Adipocyte (in vitro differentiated cells): Measurements from ENCODE around the gene FOLR3.
"Not testable (repeated sequence)": the region's sequence is repeated elsewhere in the genome, so short reads cannot be mapped to it uniquely, and the experiment has no call there.

ENCODE experiments used
- DNase-seq: peaks from one replicate; pipeline ENCODE4 v3.0.0-alpha.2; 2015; ENCODE audit warnings: low read depth
- H3K27me3 ChIP-seq: replicated peaks from 2 replicates; pipeline ENCODE4 v1.7.0; 2013; ENCODE audit warnings: mild to moderate bottlenecking, low read length, moderate library complexity; ENCODE audit not compliant: control insufficient read depth, insufficient read depth
- H3K36me3 ChIP-seq: 2 replicates; pipeline ENCODE4 v1.7.0; 2013; ENCODE audit warnings: low read length, mild to moderate bottlenecking, moderate library complexity; ENCODE audit not compliant: control insufficient read depth, insufficient read depth, severe bottlenecking
- H3K4me1 ChIP-seq: 2 replicates; pipeline ENCODE4 v1.7.0; 2013; ENCODE audit warnings: mild to moderate bottlenecking, low read length, moderate library complexity; ENCODE audit not compliant: control insufficient read depth, insufficient read depth
- H3K4me3 ChIP-seq: 2 replicates; pipeline ENCODE4 v1.7.0; 2013; ENCODE audit warnings: mild to moderate bottlenecking, low read length, moderate library complexity
- H3K9ac ChIP-seq: 2 replicates; pipeline ENCODE4 v1.7.0; 2013; ENCODE audit warnings: mild to moderate bottlenecking, low read length, moderate library complexity
- H3K9me3 ChIP-seq: 2 replicates; pipeline ENCODE4 v1.7.0; 2013; ENCODE audit warnings: mild to moderate bottlenecking, low read length, moderate library complexity; ENCODE audit not compliant: control insufficient read depth

FOLR3 gene

DNA sequence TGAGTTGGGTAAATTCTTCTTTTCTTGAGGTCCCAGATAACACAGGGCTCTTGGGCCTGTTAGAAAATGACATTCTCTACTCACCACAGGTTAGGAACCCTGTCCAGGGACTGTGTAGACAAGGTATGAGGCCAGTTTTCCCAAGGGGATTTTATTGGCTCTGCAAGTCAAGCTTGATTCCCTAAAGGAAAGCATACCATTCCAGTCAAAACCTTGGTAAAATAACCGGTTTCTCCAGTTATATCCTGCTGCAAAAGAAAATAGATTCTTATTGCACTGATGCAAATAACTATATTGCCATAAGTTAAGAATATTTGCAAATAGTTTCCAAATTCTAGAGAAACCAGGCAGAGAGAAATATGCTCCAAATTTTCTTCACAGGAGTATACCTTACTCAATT lies 9.6 kb upstream of the FOLR3 start:
- DNase-seq = no peak
- Histone ChIP-seq H3K9ac (no peak overlapping the region), H3K27me3 (no peaks in the 10 kb centered on the region), H3K4me1 (no peaks in the 10 kb centered on the region), H3K4me3 (no peak overlapping the region), H3K36me3 (no peaks in the 10 kb centered on the region), H3K9me3 (peaks cover 7% of the 10 kb centered on the region)

DNA sequence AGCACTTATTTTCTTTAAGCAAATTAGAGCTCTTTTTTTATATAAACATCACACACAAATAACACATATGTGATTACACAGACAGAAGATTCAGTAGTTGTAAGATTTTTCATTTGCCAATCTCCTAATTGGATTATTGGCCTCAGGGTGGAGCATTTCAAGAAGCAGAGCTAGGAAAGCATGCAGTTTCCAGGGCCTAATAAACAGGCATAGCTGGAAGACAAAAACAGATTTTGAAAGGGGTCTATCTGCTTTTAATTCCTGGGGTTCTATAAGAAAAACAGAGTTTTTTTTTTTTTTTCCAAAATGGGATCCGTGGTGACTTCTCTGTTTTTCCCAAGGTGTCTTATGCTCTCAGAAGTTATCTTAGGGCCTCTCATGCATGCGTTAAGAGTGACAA lies 7.6 kb upstream of the FOLR3 start:
- H3K9ac ChIP-seq = no peak overlapping the region
- no peaks in the 10 kb centered on the region for H3K27me3 ChIP-seq
- H3K4me1 ChIP-seq = peaks cover 2% of the 10 kb centered on the region
- peaks cover 7% of the 10 kb centered on the region for H3K9me3 ChIP-seq
- H3K36me3 ChIP-seq = no peaks in the 10 kb centered on the region
- H3K4me3 ChIP-seq = no peak overlapping the region
- DNase-seq = no peak

- H3K9ac ChIP-seq = no peak overlapping the region
- DNase-seq = no peak
- H3K4me3 ChIP-seq = no peak overlapping the region
- no peaks in the 10 kb centered on the region for H3K27me3 ChIP-seq
- H3K36me3 ChIP-seq = no peaks in the 10 kb centered on the region
- peaks cover 5% of the 10 kb centered on the region for H3K4me1 ChIP-seq
- H3K9me3 ChIP-seq = peaks cover 7% of the 10 kb centered on the region
Measured at GRCh38 chr11:72129381-72129780, 6.1 kb upstream of the FOLR3 start.

DNA sequence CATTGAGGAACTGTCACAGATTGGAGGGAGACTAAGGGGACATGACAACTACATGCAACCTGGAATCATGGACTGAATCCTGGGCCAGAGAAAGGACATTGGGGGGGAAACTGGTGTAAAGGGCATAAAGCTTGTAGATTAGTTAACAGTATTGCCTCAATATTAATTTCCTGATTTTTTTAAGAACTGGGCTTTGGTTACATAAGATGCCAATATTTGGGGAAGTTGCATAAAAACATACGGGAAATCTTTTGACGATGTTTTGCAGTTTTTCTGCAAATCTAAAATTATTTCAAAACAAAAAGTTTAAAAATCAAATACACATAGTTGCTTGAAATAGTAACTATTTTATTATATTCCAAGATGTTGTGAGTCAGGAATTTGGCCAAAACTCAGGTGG lies 2.9 kb upstream of the FOLR3 start:
- H3K4me3 ChIP-seq = no peak overlapping the region
- no peak for DNase-seq
- H3K27me3 ChIP-seq = no peaks in the 10 kb centered on the region
- H3K36me3 ChIP-seq = no peaks in the 10 kb centered on the region
- H3K9me3 ChIP-seq = peaks cover 7% of the 10 kb centered on the region
- H3K4me1 ChIP-seq = peaks cover 5% of the 10 kb centered on the region
- no peak overlapping the region for H3K9ac ChIP-seq

DNA sequence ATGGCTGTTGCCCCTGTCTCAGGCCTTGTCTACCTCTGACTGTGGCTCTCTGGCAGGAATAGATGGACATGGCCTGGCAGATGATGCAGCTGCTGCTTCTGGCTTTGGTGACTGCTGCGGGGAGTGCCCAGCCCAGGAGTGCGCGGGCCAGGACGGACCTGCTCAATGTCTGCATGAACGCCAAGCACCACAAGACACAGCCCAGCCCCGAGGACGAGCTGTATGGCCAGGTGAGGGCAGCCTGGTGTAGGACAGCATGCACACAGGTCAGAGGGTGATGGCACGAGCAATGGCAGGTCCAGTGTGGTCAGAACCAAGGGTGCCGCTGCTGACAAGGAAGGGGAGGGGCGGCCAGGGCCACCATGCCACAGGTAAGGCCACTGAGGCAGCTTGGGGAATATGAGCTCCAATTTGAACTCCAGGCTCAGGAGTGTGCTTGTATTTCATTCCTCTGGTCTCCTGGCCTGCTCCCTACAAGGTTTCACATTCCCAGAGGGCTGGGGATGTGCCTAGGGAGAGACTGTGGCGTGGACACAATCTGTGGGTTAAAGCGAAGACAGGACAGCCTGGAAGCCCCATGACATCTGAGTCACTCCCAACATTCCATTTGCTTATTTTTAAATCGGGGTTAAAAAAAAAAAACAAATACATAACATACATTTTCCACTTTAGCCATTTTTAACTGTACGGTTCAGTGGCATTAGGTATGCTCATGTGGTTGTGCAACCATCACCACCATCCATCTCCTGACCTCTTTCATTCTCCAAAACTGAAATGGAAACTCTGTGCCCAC lies 562 bp downstream of the FOLR3 start:
- peaks cover 17% of the 10 kb centered on the region for H3K4me1 ChIP-seq
- no peaks in the 10 kb centered on the region for H3K9me3 ChIP-seq
- H3K27me3 ChIP-seq = no peaks in the 10 kb centered on the region
- no peak overlapping the region for H3K4me3 ChIP-seq
- no peaks in the 10 kb centered on the region for H3K36me3 ChIP-seq
- no peak for DNase-seq
- H3K9ac ChIP-seq = no peak overlapping the region

GRCh38 chr11:72136684-72137262 lies 1.2 kb downstream of the FOLR3 start:
- DNase-seq = no peak
- Histone ChIP-seq H3K27me3 (no peaks in the 10 kb centered on the region), H3K9ac (no peak overlapping the region), H3K4me3 (no peak overlapping the region), H3K36me3 (no peaks in the 10 kb centered on the region), H3K9me3 (no peaks in the 10 kb centered on the region), H3K4me1 (peaks cover 22% of the 10 kb centered on the region)

DNA sequence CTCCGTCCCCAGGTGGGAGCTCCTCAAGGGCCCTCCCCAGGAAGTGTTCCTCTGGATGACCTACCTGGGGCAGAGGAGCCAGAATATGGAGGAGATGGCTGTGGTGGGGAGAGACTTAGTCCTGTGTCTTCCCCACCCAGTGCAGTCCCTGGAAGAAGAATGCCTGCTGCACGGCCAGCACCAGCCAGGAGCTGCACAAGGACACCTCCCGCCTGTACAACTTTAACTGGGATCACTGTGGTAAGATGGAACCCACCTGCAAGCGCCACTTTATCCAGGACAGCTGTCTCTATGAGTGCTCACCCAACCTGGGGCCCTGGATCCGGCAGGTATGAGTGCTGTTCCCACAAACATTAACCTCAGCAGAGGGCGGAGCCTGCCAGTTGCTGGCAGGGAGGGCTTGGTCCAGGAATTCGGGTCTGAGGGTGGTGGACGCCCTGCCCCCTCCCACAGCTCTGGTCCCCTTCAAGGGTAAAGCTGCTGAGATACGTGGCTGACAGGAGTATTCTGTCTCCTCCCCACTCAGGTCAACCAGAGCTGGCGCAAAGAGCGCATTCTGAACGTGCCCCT lies 3.4 kb downstream of the FOLR3 start:
- Histone ChIP-seq H3K9ac (no peak overlapping the region), H3K27me3 (no peaks in the 10 kb centered on the region), H3K9me3 (no peaks in the 10 kb centered on the region), H3K4me1 (peaks cover 21% of the 10 kb centered on the region), H3K36me3 (no peaks in the 10 kb centered on the region), H3K4me3 (no peak overlapping the region)
- DNase-seq = no peak

GRCh38 chr11:72139500-72139899 lies 4.0 kb downstream of the FOLR3 start:
- Histone ChIP-seq H3K36me3 (no peaks in the 10 kb centered on the region), H3K9me3 (no peaks in the 10 kb centered on the region), H3K27me3 (no peaks in the 10 kb centered on the region), H3K9ac (no peak overlapping the region), H3K4me1 (peaks cover 21% of the 10 kb centered on the region), H3K4me3 (no peak overlapping the region)
- DNase-seq = no peak

DNA sequence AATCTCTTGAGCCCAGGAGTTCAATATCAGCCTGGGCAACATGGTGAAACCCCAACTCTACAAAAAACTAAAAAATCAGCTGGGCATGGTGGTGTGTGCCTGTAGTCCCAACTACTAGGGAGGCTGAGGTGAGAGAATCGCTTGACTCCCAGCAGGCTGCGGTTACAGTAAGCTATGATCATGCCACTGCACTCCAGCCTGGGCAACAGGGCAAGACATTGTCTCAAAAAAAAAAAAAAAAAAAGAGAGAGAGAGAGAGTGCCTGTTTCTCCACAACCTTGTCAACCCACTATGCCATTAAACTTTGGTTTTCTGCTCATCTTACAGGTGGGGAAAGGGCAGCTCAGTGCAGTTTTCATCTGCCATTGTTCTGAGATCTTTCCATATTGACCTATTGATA lies 5.1 kb downstream of the FOLR3 start:
- peak overlapping the region; percentile 29 for H3K9ac ChIP-seq
- H3K4me1 ChIP-seq = peaks cover 31% of the 10 kb centered on the region
- no peak overlapping the region for H3K4me3 ChIP-seq
- H3K27me3 ChIP-seq = no peaks in the 10 kb centered on the region
- H3K9me3 ChIP-seq = no peaks in the 10 kb centered on the region
- DNase-seq = no peak
- no peaks in the 10 kb centered on the region for H3K36me3 ChIP-seq

- Histone ChIP-seq H3K4me3 (no peak overlapping the region), H3K9ac (peak overlapping the region; percentile 53), H3K9me3 (no peaks in the 10 kb centered on the region), H3K27me3 (no peaks in the 10 kb centered on the region), H3K4me1 (peaks cover 31% of the 10 kb centered on the region), H3K36me3 (no peaks in the 10 kb centered on the region)
- peak; percentile 81 for DNase-seq
Measured at GRCh38 chr11:72141066-72141465, 5.5 kb downstream of the FOLR3 start.

DNA sequence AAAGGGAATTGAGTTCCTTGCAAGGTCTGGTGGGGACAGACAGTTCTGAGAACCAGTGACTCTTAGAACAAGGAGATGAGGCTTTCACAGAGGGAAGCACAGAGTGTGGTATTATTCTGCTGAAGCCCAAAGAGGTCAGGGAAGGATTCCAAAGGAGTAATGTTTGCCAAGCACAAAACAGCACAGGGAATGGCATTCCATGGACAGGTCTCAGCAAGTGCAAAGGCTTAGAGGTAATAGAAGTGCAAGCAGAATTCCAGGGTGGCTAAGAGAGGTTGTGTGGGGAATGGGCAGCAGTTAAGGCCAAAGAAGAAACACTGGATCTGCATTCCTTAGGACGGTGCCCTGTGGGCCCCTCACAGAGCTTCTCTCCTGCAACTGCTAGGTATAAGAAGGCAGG lies 6.6 kb downstream of the FOLR3 start:
- not testable (repeated sequence) for H3K9ac ChIP-seq, H3K4me3 ChIP-seq, H3K27me3 ChIP-seq, H3K36me3 ChIP-seq, H3K9me3 ChIP-seq, DNase-seq
- H3K4me1 ChIP-seq = peaks cover 31% of the 10 kb centered on the region
